Measurements from ENCODE around the gene CAMKK1. TPM values are rescaled to one million over a fixed set of nuclear protein-coding genes. Genes with fewer than 3 reads are reported as not detected.

Gene CAMKK1
- total and polyA plus RNA-seq, 12 donors: 1.8 to 5.7 (median 3.6) TPM

- no peaks in the 10 kb centered on the region for H3K27me3 ChIP-seq
- no peak overlapping the region for H3K27ac ChIP-seq
- 67 to 71% methylated on average over 40 of the region's 40 CpGs for WGBS, 2 donors
- no peaks in the 10 kb centered on the region for H3K9me3 ChIP-seq
- ATAC-seq (peak in 6 of 8 donors; percentile 12 to 52 (median 30)), DNase-seq (peak in 1 of 2 donors; percentile 62)
- peaks cover 0 to 20% (median 7%) of the 10 kb centered on the region in 9 donors for H3K4me1 ChIP-seq
- intact Hi-C loops (cut with DNase I): no loop called here
- peaks cover 0 to 26% (median 0%) of the 10 kb centered on the region in 9 donors for H3K36me3 ChIP-seq
- TF ChIP-seq CTCF (IDR thresholded peaks at IDR 0.05): no peak
- no peak overlapping the region for H3K4me3 ChIP-seq
Measured at GRCh38 chr17:3924512-3925350, 31.9 kb upstream of the CAMKK1 start.

GRCh38 chr17:3923466-3924190 is 30.8 kb upstream of the CAMKK1 start:
- 92 to 94% methylated on average over 18 of the region's 18 CpGs for whole genome bisulfite sequencing, 2 donors
- no peak overlapping the region for H3K27ac ChIP-seq
- ATAC-seq (no peak), DNase-seq (no peak)
- intact Hi-C loops (cut with DNase I): no loop called here
- no peak overlapping the region for H3K4me3 ChIP-seq
- peaks cover 4 to 29% (median 16%) of the 10 kb centered on the region in 9 donors for H3K4me1 ChIP-seq
- TF ChIP-seq CTCF (IDR thresholded peaks at IDR 0.05): no peak
- no peaks in the 10 kb centered on the region for H3K9me3 ChIP-seq
- H3K36me3 ChIP-seq: peaks cover 0 to 20% (median 0%) of the 10 kb centered on the region in 9 donors
- H3K27me3 ChIP-seq: no peaks in the 10 kb centered on the region

- ATAC-seq: no peak
- Histone ChIP-seq H3K4me1 (peaks cover 4 to 26% (median 18%) of the 10 kb centered on the region in 9 donors), H3K27me3 (no peaks in the 10 kb centered on the region), H3K27ac (no peak overlapping the region), H3K9me3 (no peaks in the 10 kb centered on the region), H3K4me3 (no peak overlapping the region), H3K36me3 (peaks cover 0 to 12% (median 0%) of the 10 kb centered on the region in 9 donors)
- TF ChIP-seq CTCF (IDR thresholded peaks at IDR 0.05): no peak
- 92 to 96% methylated on average over 7 of the region's 7 CpGs for WGBS, 2 donors
- intact Hi-C loops (cut with DNase I): no loop called here
- DNase-seq: no peak
Measured at GRCh38 chr17:3922765-3923164, 29.9 kb upstream of the CAMKK1 start.

GRCh38 chr17:3921502-3922319 is 28.9 kb upstream of the CAMKK1 start:
- Histone ChIP-seq H3K27me3 (no peaks in the 10 kb centered on the region), H3K4me1 (peaks cover 6 to 32% (median 21%) of the 10 kb centered on the region in 9 donors), H3K9me3 (no peaks in the 10 kb centered on the region), H3K27ac (no peak overlapping the region), H3K36me3 (peaks cover 0 to 6% (median 0%) of the 10 kb centered on the region in 9 donors), H3K4me3 (no peak overlapping the region)
- DNase-seq (no peak), ATAC-seq (peak in 1 of 8 donors; percentile 16)
- WGBS, 2 donors: 86 to 91% methylated on average over 27 of the region's 27 CpGs
- intact Hi-C loops (cut with DNase I): no loop called here
- no peak for TF ChIP-seq CTCF (IDR thresholded peaks at IDR 0.05)
